Sciatic nerve (tissue), 2 donors: ENCODE data around the gene RTTN. TPM values are rescaled to one million over a fixed set of nuclear protein-coding genes. Genes with fewer than 3 reads are reported as not detected.
A peak's percentile ranks its signal among the peaks of the same experiment; 100 is the strongest.

ENCODE experiments used
- ATAC-seq: fragments of 200-7000 bp; cut with Tn5 transposase; one replicate; pipeline ENCODE4 v1.9.1; 2020; ENCODE audit warnings: mild to moderate bottlenecking, moderate library complexity
- DNase-seq: peaks from one replicate; pipeline ENCODE4 v3.0.0-alpha.2; 2020; ENCODE audit warnings: low spot score
- intact Hi-C: fragments of 100-400 bp; cut with DNase I; formaldehyde crosslinking; loops from one replicate; pipeline ENCODE4 v1.14.2; 2022
- total RNA-seq: library from RNA; stranded (reverse); fragmentation: NEBNext Ultra II Directional; extraction: Animal tissue kit (Norgen Biotek cat#: 25700); gene quantifications from one replicate; pipeline ENCODE4 v1.2.1, GENCODE V29; 2021
- donor health status: DM: no; HTN: no; CAD: no.
- donor health status: DM: no; HTN: no; CAD: no.

The RTTN gene
- total RNA-seq, 1 donor from 2014 or later, result 25.3 TPM

DNA sequence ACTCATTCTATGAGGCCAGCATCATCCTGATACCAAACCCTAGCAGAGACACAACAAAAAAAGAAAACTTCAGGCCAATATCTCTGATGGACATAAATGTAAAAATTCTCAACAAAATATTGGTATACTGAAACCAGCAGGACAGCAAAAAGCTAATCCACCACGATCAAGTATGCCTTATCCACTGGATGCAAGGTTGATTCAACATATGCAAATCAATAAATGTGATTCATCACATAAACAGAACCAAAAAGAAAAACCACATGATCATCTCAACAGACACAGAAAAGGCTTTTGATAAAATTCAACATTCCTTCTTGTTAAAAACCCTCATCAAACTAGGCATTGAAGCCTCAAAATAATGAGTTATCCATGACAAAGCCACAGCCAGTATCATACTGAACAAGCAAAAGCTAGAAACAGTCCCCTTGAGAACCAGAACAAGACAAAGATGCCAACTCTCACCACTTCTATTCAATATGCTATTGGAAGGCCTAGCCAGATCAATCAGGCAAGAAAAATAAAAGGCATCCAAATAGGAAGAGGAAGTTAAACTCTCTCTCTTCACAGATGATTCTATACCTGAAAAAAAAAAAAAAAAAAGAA, 45.3 kb downstream of the RTTN start:
- DNase-seq (no peak), ATAC-seq (no peak)
- intact Hi-C loops, result no loop called here

DNA sequence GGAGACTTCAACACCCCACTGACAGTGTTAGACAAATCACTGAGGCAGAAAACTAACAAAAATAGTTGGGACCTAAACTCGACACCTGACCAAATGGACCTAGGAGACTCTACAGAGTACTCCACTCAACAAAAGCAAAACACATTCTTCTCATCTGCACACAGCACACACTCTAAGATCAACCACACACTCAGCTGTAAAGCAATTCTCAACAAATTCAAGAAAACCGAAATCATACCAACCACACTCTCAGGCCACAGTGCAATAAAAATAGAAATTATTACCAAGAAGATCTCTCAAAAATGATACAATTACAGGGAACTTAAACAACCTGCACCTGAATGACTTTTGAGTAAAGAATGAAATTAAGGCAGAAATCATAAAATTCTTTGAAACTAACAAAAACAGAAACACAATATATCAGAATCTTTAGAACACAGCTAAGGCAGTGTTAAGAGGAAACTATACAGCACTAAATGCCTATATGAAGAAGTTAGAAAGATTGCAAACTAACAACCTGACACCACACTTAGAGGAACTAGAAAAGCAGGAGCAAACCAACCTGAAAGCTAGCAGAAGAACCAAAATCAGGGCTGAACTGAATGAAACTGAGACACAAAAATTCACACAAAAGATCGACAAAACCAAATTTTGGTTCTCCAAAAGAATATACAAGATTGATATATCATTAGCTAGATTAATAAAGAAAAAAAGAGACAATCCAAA, 46.3 kb downstream of the RTTN start:
- intact Hi-C loops, result no loop called here
- DNase-seq (no peak), ATAC-seq (no peak)

DNA sequence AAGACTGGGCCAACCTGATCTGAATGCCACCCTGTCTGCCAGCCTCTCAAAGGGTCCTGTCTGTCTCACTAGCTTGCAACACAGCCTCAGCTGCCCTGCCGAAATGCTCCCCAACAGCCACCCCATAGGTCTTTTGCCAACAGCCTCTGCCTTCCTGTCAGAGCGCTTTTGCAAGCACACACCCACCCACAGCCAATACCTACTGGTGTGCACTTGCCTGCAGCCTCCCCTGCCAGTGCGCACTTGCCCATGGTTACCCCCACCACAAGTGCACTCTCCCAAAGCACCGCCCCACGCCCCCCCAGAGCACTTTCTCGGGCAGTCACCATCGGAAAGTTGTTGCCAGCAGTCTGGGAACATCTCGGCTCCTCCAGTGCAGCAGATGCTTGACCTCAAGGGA, 48.6 kb downstream of the RTTN start:
- ATAC-seq, result no peak
- no peak for DNase-seq
- intact Hi-C loops, result no loop called here

DNA sequence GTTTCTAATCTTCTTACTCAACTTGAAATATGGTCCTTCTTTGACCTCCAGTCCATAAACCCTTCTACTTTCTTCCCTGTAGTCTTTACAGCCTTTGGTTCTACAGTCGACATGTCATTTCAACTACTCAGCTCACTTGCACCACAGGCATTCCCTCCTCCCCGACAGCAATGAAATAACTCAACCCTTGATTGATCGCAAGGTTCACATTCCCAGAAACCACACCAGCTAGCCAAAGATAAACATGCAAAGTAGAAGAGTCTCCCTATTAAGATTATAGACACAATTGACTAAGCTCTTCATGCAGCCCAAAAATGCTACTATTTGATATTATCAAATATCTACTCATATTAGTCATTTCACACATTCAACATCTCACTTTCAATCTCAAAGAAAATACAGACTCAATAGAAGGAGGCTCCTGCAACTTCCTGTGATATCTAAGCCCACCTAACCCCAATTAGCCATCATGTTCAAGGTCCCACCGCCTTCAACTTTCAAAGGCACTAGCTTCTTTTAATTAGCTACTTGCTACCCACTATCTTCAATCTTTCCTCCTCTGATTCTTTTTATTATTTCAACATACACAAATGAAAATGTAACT, 50.8 kb downstream of the RTTN start:
- intact Hi-C loops, result no loop called here
- ATAC-seq (no peak), DNase-seq (no peak)

DNA sequence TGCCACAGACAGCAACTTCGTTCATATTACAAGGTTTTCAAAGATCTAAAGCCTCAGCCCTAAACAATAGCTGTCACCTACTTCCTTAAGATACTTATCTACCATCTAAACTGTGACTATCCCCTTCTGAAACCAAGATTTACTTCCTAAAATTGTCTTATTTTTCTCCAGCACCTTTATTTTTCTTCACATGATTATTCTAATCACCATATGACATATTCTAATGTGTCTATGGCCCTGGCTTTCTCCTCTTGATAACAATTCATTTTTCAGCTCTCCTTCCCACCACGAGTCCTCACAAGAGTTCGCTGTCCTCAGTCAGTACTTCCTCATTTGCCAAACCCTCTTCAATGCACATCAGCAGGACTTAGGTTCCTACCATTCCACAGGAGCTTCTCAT, 53.9 kb downstream of the RTTN start:
- intact Hi-C loops, result no loop called here
- no peak for DNase-seq
- ATAC-seq, result no peak

DNA sequence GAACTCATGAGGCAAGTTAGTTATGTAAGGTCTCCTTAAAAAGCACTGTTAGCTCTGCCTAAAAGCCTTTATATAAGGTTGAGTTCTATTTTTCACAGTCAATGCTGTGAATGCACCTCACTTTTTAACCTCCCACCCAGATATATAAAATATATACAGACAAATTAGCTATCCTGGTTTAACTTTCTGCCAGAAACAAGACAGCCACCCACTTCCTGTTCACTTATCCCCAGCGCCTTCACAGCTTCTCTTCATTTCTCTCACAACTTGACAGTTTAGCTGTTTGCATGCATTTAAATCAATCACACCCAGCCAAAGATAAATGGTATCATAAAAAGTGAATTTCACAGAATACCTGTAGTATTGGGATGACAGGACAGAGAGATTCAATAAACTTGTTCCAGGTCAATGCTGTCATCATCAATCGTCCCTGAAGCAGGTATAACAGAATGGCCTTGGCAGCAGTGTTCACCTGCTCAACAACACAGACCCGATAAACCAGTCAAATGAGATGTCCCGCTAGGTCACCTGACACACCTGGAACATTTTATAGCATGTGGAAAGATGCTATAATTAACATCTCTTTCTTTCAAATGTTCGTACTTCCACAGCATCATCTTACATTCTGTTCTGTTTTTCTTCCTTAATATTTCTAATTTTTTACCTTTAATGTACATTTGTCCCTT, 55.7 kb downstream of the RTTN start:
- DNase-seq (no peak), ATAC-seq (no peak)
- intact Hi-C loops, result no loop called here

DNA sequence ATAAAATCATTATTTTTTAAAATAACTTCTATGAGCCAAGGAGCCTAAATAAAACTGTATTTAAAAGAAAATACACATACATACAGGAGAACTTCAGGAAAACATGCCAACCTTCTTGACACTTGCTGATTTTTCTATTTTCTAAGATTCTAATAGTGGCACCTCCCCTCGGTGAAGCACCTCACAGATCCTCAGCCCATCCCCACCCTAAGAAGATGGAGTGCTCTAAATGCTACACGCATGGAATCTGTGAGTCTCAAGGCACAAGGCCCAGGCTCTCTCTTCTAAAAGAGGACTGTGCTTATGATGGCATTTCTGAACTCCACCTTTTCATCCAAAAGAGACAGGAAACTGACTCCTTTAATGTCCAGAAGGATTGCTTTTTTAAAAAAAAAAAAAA, 56.3 kb downstream of the RTTN start:
- no peak for ATAC-seq
- intact Hi-C loops, result no loop called here
- DNase-seq, result no peak

DNA sequence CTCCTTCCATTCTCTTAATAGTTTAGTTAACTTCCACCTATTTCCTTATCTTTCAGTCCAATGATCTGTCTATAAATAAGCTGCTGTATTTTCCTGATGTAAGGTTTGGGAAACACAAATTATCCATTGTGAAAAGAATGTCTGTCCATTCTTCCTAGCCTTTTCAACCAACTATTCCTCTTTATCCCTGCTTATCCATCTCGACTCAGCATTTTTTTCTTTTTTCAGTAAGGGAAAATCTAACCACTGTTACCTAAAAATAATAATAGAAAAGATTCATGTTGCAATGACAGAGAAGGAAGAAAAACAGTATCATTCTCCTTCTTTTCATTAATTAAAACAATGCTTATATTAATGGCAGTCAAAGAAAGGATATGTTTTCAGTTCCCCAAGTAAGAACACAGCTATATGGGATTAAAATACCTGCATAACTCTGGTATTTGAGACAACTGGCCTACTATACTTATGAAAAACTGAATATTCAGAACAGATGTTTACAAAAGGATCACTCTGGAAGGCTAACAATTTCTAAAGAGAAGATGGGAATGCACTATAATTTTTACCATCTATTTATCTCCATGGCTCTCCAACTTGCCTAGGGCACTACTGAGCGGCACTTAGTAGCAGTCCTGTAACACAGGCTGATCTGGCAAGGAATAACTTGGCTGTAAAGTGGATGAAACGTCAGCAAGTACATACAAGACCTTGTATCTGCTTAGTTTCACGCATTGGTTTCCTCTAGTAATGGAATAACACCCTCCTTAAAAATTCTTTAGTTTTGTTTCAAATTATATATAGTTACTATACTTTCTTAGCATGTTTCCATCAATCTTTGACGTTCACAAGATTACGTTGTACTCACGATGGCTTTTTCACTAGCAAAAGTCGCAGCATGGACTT, 57.2 kb downstream of the RTTN start:
- ATAC-seq, result no peak
- no peak for DNase-seq
- intact Hi-C loops, result no loop called here

DNA sequence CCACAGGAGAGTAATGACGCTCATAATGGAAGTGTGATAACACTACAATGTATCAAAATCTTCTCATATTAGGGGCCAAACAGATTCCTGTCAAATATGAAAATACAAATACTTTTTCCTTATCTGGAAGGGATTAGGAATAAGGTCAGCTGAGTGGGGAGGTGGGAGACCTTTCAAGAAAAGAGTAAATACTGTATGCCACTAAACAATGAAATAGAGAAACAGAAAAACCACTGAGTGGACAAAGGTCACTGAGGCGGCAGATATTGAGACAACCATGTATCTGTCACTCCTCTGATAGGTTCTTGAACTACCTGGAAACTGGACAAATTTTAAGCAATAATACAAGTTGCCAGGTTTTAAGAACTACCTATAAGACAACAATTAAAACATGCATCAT, 59.3 kb downstream of the RTTN start:
- intact Hi-C loops, result no loop called here
- ATAC-seq, result no peak
- DNase-seq, result no peak

DNA sequence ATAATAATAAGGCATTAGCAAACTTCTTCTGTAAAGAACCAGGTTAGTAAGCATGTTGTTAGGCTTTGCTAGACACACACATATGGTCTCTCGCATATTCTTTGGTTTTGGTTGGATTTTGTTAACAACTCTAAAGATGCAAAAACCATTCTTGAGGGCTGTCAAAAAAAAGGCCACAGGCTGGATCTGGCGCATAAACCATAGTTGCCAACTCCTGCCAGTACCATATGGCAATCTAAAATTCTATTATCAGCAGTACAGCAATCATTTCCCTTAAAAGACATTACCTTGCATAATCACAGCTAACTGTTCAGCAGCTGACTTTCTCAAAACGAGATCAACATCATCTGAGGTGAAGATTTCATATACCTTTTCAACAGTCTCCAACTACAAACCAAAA, 63.5 kb downstream of the RTTN start:
- ATAC-seq (no peak), DNase-seq (no peak)
- intact Hi-C loops, result no loop called here

DNA sequence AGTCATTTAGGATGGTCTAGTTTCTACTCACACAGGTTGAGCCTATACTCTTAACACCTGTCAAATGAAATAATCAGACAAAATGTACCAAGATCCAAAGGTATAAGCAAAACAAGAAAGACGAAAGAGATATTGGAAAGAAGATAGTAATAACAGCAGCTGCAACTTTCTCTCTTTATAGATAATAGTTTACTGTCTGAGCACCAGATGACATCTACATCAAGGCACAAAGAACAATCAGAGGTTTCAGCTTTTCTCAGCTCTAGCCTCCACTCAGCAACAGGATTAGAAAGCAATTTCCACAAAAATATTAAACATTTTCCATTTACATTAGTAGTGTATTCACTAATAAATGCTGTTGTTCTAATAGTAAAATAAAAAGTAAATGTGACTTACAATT, 66.3 kb downstream of the RTTN start:
- no peak for ATAC-seq
- intact Hi-C loops, result no loop called here
- no peak for DNase-seq

DNA sequence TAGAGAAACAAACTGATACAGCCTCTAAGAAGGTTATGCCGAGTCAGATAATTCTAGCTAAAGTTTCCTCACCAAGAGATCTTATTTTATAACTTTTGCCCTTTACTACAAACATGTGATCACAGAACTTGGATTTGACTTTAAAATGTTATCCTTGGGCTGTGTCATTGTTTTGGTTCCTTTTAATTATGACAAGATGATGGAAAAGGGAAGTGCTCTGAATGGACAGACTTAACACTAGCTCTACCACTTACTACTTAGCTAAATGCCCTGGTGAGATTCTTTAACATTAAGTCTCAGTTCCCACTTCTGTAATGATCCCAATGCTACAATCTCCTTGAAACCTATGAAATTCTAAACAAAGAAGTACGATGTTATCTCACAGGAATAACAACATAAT, 69.9 kb downstream of the RTTN start:
- no peak for ATAC-seq
- intact Hi-C loops, result no loop called here

DNA sequence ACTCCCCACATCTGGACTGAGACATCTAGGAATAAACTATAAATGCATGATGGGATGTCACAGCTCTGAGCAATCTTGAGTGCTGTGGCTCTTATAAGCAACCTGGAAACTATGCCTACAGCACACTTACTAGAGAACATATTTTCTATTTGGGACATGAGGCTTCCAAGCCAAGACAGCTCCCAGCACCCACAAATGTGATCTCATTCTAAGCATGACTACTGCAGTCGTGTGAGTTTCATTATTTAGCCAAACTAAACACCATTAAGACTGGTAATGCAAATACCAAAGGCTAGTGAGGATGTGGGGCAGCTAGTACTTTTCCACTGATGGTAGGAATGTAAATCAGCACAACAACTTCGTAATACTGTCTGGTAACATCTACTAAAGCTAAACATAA, 72.5 kb downstream of the RTTN start:
- intact Hi-C loops, result no loop called here
- DNase-seq (no peak), ATAC-seq (peak; percentile 22)

More for the DNA sequence above, 69.9 kb downstream of the RTTN start:
- no peak for DNase-seq

DNA sequence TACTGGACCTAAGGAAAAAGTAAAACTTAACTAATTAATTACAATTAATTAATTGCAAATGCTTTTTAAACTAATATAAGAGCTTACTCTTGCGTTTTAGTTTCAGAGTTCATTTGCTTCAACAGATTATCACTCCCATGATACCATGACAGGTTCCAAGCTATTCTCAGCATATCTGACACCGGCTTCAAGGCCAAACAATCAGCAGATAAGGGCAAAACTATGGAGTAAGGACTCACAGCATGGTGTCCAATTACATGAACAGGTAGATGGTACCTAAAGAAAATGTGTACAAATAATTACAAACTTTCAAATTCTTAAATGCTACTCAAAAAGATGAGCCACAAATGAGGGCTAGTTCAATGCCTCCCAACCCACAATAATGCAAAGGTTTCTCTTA, 77.2 kb downstream of the RTTN start:
- DNase-seq (no peak), ATAC-seq (no peak)
- intact Hi-C loops, result no loop called here

DNA sequence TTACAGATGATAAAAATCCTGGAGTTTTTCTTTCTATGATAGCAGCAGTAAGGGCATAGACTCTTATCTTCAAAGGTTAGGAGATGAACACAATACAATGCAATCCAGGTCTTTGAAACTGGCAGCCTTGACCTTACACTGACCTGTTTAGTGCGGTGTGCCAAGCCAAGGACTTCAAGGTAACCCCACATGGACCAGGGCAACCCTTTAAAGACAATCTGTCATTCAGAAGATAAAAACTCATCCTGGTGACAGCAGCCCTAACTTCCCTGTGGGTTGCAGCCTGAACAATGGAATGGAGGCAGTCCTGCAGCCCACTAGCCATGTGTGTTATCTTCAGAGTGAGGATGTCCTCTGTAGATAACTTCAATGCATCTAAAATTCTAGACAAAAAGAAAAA, 78.1 kb downstream of the RTTN start:
- intact Hi-C loops, result no loop called here
- ATAC-seq, result no peak
- DNase-seq, result no peak

DNA sequence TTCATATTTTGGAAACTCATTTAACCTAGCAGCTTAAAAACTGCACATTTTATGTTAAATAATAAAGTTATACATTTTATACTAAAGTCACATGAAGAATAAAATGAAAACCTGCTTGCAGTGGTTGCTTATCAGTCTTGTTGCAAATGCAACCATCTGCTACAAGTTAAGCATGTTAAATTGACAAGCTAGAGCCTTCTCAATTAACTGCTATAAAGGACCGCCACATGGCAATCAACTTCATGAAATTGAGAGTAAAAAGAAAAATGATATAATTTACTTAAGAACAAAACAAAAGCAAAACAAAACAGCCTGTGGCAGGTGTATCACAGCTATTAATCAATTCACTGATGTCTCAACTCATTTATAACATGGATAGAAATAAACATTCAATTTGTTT, 78.7 kb downstream of the RTTN start:
- intact Hi-C loops, result no loop called here
- no peak for DNase-seq
- ATAC-seq, result no peak

DNA sequence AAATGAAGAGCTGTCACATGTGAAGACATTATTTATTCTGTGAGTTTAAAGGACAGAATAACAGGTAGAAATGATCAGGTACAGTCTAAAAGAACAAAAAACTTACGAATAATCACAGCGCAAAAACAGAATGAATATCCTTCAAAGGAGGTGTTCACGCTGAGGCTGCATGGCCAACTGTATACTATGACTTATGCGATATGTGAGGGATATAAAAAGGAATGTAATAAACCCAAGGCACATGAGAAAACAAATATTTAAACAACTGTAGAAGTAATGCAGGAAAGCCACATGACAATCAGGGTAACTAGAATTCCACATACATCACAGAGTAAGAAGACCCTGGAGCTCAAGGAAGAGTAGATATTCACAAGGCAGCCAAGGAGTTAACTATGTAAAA, 81.3 kb downstream of the RTTN start:
- intact Hi-C loops, result no loop called here
- ATAC-seq (no peak), DNase-seq (no peak)

DNA sequence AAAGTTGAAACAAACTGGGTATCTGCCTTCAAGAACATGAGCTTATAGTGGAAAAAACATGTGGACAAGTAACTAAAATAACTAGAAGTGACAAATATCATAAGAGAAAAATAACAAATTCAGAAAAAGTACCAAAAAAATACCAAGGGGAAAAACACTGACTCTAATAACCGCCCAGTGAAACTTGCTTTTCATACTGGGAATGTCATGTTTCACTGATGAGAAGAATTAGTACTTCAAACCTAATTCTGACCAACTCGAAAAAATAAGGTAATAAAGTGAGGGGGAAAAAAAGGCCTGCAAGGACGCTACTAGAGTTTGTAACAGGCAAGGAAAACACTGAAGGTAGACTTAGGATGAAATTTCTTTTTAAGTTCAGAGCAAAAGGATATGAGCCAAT, 83.6 kb downstream of the RTTN start:
- intact Hi-C loops, result no loop called here
- no peak for ATAC-seq
- no peak for DNase-seq

DNA sequence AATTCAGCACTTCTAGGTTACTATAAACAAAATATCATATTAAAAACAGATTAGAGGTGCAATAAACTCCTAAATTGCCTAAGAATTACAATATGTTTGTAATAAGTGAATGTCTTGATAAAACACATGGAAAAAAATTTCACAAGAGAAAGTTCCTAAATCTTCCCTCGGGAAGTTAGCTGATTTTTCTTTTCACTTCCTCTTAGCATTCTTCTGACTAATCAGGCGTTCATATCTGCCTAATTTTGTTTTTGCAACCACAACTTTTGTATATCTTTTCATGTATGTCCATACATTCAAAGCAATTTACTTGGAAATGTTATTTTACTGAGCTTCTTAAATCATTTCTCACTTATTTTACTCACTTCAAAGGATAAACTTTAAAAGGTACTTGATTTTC, 88.5 kb downstream of the RTTN start:
- intact Hi-C loops, result no loop called here
- DNase-seq, result no peak
- ATAC-seq, result no peak
